HG03103 (cell line): ENCODE results near the gene SPRN.
A peak's percentile ranks its signal among the peaks of the same experiment; 100 is the strongest.
"Not testable (repeated sequence)": the region's sequence is repeated elsewhere in the genome, so short reads cannot be mapped to it uniquely, and the experiment has no call there.

Experiments
- ATAC-seq: cut with Tn5 transposase; IDR thresholded peaks from one replicate; pipeline ENCODE4 v1.9.1; 2021; ENCODE audit warnings: low read depth; ENCODE audit not compliant: unreplicated experiment

The SPRN gene

DNA sequence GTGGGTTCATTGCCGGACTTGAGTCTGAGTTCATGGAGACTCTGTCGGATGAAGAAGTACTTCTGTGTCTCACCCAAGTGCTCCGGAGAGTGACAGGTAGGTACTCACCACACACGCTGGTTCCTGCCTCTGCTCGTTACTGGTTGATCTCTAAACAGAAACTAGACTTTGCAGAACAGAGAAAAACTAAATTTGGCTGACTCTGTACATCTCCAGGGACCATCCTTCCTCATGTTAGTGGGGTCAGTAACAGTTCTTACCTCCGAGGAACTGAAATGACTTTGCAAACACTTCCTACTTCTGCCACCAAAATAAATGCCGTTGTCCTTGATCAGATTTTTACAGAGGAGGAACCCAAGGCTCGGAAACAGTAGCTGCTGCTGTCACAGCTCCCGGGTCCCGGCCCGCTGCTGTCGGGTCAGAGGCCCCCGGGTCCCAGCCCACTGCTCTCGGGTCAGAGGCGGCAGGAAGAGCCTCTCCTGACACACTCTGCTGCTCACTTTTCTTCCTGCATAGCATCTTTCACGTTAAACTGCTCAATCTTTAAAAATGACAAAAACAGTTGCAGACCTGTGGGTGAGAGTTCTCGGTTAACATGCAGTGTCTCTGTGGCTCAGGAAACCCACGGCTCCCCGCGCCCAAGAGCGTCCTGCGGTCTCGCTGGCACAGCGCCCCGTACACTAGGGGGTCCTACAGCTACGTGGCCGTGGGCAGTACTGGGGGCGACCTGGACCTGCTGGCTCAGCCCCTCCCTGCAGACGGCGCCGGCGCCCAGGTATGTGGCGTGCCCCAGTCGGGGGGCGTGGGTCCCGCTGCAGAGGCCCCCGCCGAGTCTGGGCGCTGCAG, 35.2 kb downstream of the SPRN start:
- ATAC-seq, result peak; percentile 81

DNA sequence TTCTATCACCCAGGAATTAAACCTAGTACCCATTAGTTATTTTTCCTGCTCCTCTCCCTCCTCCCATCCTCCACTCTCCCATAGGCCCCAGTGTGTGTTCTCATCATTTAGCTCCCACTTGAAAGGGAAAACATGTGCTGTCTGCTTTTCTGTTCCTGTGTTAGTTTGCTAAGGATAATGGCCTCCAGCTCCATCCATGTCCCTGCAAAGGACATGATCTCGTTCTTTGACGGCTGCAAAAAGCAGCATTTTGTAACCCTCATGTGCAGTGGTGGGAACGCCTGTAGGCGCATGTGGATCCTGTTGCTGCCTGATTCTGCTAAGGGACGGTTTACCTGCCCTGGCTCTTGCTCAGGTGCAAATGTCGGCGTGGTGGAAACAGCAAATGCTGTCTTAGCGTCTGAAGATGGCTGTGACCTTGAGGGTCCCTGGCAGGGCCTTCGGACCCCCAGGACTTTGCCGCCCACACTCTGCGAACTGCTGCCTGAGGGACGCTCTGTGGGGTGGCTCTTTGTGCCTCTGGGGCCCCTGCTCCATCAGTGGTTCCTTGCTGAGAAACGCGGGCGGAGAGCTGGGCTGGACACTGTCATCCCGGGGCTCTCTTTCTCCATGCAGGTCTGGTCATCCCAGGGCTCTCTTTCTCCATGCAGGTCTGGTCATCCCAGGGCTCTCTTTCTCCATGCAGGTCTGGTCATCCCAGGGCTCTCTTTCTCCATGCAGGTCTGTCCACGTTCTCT, 36.0 kb downstream of the SPRN start:
- ATAC-seq, result no peak

DNA sequence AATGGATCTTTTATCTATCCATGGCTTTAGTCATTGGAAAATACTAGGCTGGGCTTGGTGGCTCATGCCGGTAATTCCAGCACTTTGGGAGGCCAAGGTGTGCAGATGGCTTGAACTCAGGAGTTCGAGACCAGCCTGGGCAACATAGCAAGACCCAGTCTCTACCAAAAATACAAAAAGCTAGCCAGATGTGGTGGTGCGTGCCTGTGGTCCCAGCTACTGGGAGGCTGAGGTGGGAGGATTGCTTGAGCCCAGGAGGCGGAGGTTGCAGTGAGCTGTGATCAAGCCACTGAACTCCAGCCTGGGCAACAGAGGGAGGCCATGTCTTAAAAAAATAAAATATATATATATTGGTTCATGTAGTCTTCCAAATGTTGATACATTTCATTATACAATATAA, 37.5 kb downstream of the SPRN start:
- ATAC-seq, result not testable (repeated sequence)

GRCh38 chr10:133385214-133385613, 39.2 kb downstream of the SPRN start:
- ATAC-seq, result no peak

GRCh38 chr10:133384071-133384470, 40.4 kb downstream of the SPRN start:
- ATAC-seq, result no peak

GRCh38 chr10:133383551-133383950, 40.9 kb downstream of the SPRN start:
- no peak for ATAC-seq

GRCh38 chr10:133381036-133381435, 43.4 kb downstream of the SPRN start:
- no peak for ATAC-seq

GRCh38 chr10:133379801-133380666, 44.4 kb downstream of the SPRN start:
- peak; percentile 18 for ATAC-seq

DNA sequence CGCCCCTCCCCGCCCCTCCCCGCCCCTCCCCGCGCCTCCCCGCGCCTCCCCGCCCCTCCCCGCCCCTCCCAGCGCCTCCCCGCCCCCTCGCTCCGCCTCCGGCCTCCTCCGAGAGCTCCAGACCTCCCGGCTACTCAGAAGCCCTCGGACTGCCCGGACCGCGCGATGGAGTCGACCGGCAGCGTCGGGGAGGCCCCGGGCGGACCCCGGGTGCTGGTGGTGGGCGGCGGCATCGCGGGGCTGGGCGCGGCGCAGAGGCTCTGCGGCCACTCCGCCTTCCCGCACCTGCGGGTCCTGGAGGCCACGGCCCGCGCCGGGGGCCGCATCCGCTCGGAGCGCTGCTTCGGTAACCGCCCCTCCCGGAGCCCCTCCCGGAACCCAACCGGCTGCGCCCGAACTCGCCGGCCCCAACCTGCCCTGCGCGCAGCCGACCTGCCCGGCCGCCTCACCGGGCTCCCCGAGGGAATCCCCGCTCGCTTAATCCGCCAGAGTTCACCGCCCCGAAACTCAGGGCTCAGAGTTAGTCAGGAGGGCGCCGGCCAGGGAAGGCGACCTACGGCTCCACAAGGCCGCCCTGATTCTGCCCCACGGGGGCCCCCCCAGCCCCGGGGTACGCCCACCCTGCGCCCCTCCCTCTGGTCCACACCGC, 45.1 kb downstream of the SPRN start, which contains the start of gene PAOX:
TSS of gene PAOX (plus strand) at position 111 of the 649 bp plus-strand sequence. CDS start at position 166, 55 bp downstream.
- peak; percentile 41 for ATAC-seq

DNA sequence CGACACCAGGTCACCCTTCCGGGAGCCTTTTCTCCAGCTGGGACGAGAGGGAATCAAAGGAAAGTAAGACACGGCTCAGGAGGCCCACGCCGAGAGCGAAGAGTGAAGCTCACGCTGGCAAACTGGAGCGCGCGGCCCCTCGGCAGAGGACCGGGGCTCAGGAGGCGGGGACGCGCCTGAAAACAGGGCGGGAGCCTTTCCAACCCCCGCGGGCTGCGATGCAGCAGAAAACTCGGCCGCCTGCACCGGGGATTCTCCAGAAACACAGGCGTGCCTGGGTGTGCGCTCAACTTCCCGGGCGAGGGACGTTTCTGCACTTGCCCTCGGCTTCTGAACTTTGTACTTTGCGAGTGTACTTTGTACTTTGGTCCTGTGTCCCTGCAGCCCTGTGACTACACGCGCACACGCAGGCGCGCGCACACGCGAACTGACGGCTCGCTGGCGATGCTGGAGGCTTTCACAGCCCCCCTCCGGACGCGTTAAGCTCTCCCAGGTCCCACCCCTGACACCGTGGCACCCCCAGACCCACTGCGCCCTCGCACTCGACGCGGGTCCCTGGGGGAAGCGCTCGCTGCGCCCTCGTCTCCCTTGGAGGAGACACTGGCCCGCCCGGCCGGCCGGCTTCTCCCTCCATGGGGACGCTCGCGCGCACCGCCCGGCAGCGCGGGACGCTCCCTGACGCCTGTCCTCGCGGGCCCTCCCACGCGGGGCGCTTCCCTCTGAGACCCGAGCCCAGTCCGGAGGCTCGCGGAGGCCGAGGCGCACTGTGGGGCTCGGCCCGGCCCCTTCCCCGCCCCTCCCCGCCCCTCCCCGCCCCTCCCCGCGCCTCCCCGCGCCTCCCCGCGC, 46.0 kb downstream of the SPRN start:
- no peak for ATAC-seq

DNA sequence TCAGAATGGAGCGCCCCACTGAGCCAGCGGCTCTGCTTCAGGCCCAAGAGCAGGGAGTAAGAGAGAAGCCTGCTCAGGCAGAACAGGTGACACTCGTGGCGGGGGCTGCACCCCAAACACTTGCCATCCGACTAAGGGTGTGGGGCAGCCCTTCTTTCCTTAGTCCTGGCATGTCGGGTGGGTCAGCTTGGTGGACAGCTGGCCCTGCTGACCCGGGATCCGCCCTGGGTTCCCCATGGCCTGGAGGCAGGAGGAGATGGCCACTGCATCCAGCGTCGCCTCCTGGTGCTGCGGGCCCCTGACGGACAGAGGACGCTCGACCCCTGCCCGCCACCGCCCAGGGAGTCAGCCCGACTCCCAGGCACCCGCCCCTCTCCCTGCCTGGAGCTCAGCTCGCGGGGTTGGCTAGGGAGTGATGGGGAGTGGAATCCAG, 46.6 kb downstream of the SPRN start:
- no peak for ATAC-seq

DNA sequence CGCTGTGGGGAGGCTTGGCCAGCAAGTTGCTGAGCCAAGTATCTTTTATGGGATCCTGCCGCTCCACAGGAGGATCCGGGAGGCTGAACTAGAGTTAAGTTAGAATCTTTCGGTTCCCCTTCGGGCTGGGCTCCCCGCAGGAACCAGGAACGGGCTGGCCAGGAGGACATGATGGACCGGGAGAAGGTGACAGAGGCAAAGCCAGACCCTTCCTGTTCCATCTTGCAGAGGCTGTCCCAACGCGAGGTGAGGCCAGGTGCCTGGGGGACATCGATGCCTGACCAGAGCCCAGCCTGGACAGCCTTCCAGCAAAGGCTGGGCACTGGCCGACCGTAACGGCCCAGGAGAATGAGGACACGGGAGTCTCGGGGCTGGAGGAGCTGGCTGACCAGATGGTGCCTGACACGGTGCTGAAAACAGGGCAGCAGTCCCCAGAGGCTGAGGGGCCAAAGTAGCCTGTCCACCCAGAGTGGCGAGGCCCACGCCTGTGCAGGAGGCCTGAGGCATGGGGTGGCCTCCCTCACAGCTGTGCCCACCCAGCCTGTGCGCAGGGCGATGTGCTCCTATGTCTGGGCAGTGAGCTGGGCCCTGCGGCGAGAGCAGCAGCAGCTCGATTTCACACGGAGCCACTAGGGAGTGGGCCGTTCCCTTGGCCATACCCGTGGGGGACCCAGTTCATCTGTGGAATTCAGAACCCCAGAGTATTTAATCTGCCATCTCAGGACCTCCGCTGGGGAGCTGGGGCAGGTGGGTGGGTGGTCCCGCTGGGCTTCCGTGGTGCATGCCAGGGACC, 47.2 kb downstream of the SPRN start:
- no peak for ATAC-seq

- ATAC-seq, result not testable (repeated sequence)
Observed at GRCh38 chr10:133376183-133376582, 48.2 kb downstream of the SPRN start.

DNA sequence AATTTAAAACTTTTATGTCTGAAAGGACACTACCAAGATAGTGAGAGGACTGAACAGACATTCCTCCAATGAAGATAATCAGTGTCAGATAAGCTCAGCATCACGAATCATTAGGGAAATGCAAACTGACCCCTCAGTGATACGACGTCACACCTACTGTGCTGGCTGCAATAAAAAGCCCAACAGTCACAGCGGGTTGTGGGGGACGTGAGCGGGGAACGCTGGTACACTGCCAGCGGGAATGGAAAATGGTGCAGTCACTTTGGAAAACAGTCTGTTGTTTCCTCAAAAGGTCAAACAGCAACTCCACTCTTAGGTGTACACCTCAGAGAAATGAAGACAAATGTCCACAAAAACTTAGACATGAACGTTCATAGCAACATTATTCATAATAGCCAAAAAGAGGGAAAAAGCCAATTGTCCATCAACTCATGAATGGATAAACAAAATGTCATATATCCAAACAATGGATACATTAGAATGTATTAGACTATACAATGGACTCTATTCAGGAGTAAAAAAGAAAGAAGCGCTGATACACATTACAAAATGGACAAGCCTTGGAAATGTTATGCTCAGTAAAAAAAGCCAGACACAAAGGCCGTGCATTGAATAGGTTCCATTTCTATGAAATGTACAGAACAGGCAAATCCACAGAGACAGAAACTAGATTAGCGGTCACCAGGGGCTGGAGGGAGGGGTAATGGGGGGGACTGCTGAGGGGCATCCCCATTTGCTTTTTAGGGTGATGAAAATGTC, 48.9 kb downstream of the SPRN start:
- ATAC-seq, result no peak

- ATAC-seq, result peak; percentile 95
Observed at GRCh38 chr10:133373174-133374090, 51.0 kb downstream of the SPRN start, which contains the start of gene ECHS1. ECHS1 (minus strand) TSS chr10:133373354; CDS start chr10:133373333, 21 bp downstream.

DNA sequence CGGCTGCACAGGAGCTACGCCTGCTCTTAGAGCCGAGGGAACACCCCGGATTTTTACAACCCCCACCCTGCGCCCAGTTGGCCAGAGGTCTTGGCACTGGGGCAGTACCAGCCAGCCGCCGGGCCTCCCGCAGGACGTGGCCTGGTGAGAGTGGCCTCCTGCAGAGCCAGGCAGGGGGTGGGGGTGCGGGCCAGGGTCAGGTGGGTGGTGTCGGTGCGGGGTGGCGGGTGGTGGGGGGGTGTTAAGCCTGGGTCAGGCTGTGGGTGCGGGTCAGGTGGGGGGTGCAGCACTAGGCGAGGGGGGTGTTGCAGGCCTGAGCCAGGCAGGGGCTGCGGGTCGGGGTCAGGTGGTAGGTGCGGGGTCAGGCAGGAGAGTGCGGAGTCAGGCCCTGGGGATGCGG, 51.9 kb downstream of the SPRN start:
- no peak for ATAC-seq
